SIG-M5 treated with dmso at 0.1 percent for 504 hours (cell line): Measurements from ENCODE around the gene TPK1.

ENCODE experiments used
- DNase-seq: peaks from one replicate; lab custom pipeline; 2025; ENCODE audit not compliant: unreplicated experiment; lab: John Stamatoyannopoulos, UW

The TPK1 gene

GRCh38 chr7:144545330-144545729 is 290.5 kb downstream of the TPK1 start:
- DNase-seq = no peak

GRCh38 chr7:144534655-144535395 is 301.0 kb downstream of the TPK1 start:
- no peak for DNase-seq

- no peak for DNase-seq
Measured at GRCh38 chr7:144534196-144534595, 301.7 kb downstream of the TPK1 start.

- DNase-seq = no peak
Measured at GRCh38 chr7:144531181-144531580, 304.7 kb downstream of the TPK1 start.

GRCh38 chr7:144529269-144529926 is 306.5 kb downstream of the TPK1 start:
- no peak for DNase-seq

- no peak for DNase-seq
Measured at GRCh38 chr7:144528536-144529045, 307.3 kb downstream of the TPK1 start.

- DNase-seq = no peak
Measured at GRCh38 chr7:144527051-144527471, 308.8 kb downstream of the TPK1 start.

- no peak for DNase-seq
Measured at GRCh38 chr7:144525956-144526355, 309.9 kb downstream of the TPK1 start.

- no peak for DNase-seq
Measured at GRCh38 chr7:144524271-144524670, 311.6 kb downstream of the TPK1 start.

GRCh38 chr7:144523621-144524020 is 312.2 kb downstream of the TPK1 start:
- no peak for DNase-seq

GRCh38 chr7:144519925-144520324 is 315.9 kb downstream of the TPK1 start:
- DNase-seq = no peak

GRCh38 chr7:144518360-144518759 is 317.5 kb downstream of the TPK1 start:
- no peak for DNase-seq

- DNase-seq = no peak
Measured at GRCh38 chr7:144517749-144518148, 318.1 kb downstream of the TPK1 start.

- no peak for DNase-seq
Measured at GRCh38 chr7:144516729-144517525, 318.9 kb downstream of the TPK1 start.

- DNase-seq = no peak
Measured at GRCh38 chr7:144513334-144513733, 322.5 kb downstream of the TPK1 start.

- DNase-seq = no peak
Measured at GRCh38 chr7:144510621-144511020, 325.2 kb downstream of the TPK1 start.

GRCh38 chr7:144508702-144509101 is 327.2 kb downstream of the TPK1 start:
- DNase-seq = no peak

- DNase-seq = no peak
Measured at GRCh38 chr7:144503215-144503614, 332.6 kb downstream of the TPK1 start.

- DNase-seq = no peak
Measured at GRCh38 chr7:144500225-144500624, 335.6 kb downstream of the TPK1 start.

- DNase-seq = no peak
Measured at GRCh38 chr7:144497282-144497681, 338.6 kb downstream of the TPK1 start.

- DNase-seq = no peak
Measured at GRCh38 chr7:144494355-144494754, 341.5 kb downstream of the TPK1 start.

- DNase-seq = no peak
Measured at GRCh38 chr7:144489504-144489903, 346.3 kb downstream of the TPK1 start.
